Measurements from ENCODE around the gene FAM78B.

FAM78B gene

DNA sequence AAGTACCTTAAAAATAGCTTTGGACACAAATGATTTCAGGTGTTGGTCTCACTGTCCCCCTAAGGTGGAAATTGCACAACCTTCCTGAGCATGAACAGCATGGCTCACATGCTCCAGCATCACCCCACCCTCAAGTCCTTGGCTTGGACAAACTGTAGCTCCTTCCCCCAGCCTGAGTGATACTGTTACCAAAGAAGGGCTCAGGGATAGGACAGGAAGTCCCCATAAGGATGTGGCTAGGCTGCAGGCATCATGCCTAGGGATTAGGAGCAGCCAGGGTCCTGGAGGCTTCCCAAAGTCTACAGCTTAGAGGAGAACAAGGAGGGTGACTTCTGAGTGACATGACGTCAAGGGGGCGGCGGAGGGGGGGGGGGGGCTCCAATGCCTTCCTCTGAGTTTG, 10.1 kb downstream of the FAM78B start:
- Histone ChIP-seq H3K27ac (no peak overlapping the region), H3K9ac (ENCODE audit: insufficient read length) (no peak overlapping the region), H3K9me3 (ENCODE audit: low read depth, low read length) (no peaks in the 10 kb centered on the region), H3K36me3 (ENCODE audit: insufficient read depth, low read length) (no peaks in the 10 kb centered on the region), H3K4me3 (no peak overlapping the region)
- TF ChIP-seq POLR2AphosphoS5 (IDR thresholded peaks at IDR 0.05; ENCODE audit: borderline replicate concordance, low read depth, low read length) (no peak), EZH2 (IDR thresholded peaks at IDR 0.05) (no peak), FOXP2 (optimal IDR thresholded peaks at IDR 0.05; ENCODE audit: control extremely low read depth, extremely low read length, insufficient read depth) (no peak)
- no peak for DNase-seq (ENCODE audit: low read depth, low spot score)

- no peaks in the 10 kb centered on the region for H3K9me3 ChIP-seq (ENCODE audit: low read depth, low read length)
- no peaks in the 10 kb centered on the region for H3K36me3 ChIP-seq (ENCODE audit: insufficient read depth, low read length)
- H3K9ac ChIP-seq (ENCODE audit: insufficient read length): no peak overlapping the region
- no peak overlapping the region for H3K4me3 ChIP-seq
- DNase-seq (ENCODE audit: low read depth, low spot score): no peak
- TF ChIP-seq POLR2AphosphoS5 (IDR thresholded peaks at IDR 0.05; ENCODE audit: borderline replicate concordance, low read depth, low read length) (no peak), FOXP2 (optimal IDR thresholded peaks at IDR 0.05; ENCODE audit: control extremely low read depth, extremely low read length, insufficient read depth) (no peak), EZH2 (IDR thresholded peaks at IDR 0.05) (no peak)
- H3K27ac ChIP-seq: no peak overlapping the region
These were observed 11.7 kb downstream of the FAM78B start for GRCh38 chr1:166155108-166155507.

DNA sequence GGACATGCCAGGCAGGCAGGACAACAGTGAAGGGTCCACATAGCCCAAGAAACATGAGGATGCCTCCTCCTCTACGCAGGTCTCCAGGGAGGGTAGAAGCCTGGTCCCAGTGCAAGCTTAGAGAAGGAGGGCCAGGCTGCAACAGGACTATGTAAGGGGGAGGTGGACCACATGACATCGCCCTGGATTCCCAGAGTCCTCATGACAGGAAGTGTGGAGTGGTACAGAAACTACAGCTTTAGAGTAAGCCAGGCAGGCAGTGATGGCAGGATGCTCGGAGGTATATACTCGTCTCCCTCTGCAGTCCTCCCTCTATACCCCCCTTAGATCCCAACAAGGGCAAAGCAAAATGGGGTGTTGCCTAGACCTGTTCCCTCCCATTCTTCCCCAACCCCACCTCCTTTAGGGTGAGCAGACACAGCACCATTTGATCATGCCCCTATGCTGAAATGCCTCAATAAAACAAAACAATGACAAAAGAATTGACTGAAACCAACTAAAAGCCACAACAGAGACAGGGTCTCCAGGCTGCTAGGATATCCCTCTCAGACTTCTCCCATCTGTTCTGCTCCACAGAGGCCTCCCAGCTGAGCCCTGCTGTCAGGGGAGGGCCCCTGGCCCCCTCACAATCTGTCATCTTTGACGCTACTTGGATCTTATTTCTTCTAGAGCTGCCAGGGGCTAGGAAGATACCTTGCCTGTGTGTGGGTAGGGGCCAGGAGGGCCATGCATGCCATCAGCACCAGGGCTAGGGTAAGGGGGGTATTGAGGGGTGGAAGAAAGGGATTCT, 13.1 kb downstream of the FAM78B start:
- TF ChIP-seq FOXP2 (optimal IDR thresholded peaks at IDR 0.05; ENCODE audit: control extremely low read depth, extremely low read length, insufficient read depth) (no peak), EZH2 (IDR thresholded peaks at IDR 0.05) (no peak), POLR2AphosphoS5 (IDR thresholded peaks at IDR 0.05; ENCODE audit: borderline replicate concordance, low read depth, low read length) (no peak)
- H3K9ac ChIP-seq (ENCODE audit: insufficient read length): no peak overlapping the region

GRCh38 chr1:166152978-166153377, 13.8 kb downstream of the FAM78B start:
- Histone ChIP-seq H3K9me3 (ENCODE audit: low read depth, low read length) (no peaks in the 10 kb centered on the region), H3K27ac (no peak overlapping the region), H3K4me3 (no peak overlapping the region), H3K36me3 (ENCODE audit: insufficient read depth, low read length) (no peaks in the 10 kb centered on the region), H3K9ac (ENCODE audit: insufficient read length) (no peak overlapping the region)
- TF ChIP-seq FOXP2 (optimal IDR thresholded peaks at IDR 0.05; ENCODE audit: control extremely low read depth, extremely low read length, insufficient read depth): no peak
- DNase-seq (ENCODE audit: low read depth, low spot score): no peak

More for the DNA sequence above, 13.1 kb downstream of the FAM78B start:
- Histone ChIP-seq H3K36me3 (ENCODE audit: insufficient read depth, low read length) (no peaks in the 10 kb centered on the region), H3K27ac (no peak overlapping the region), H3K4me3 (no peak overlapping the region), H3K9me3 (ENCODE audit: low read depth, low read length) (no peaks in the 10 kb centered on the region)
- no peak for DNase-seq (ENCODE audit: low read depth, low spot score)

GRCh38 chr1:166151804-166152203, 15.0 kb downstream of the FAM78B start:
- H3K9ac ChIP-seq (ENCODE audit: insufficient read length): no peak overlapping the region
- no peak for TF ChIP-seq POLR2AphosphoS5 (IDR thresholded peaks at IDR 0.05; ENCODE audit: borderline replicate concordance, low read depth, low read length)
- TF ChIP-seq EZH2 (IDR thresholded peaks at IDR 0.05): no peak
- no peak for TF ChIP-seq FOXP2 (optimal IDR thresholded peaks at IDR 0.05; ENCODE audit: control extremely low read depth, extremely low read length, insufficient read depth)
- no peak overlapping the region for H3K4me3 ChIP-seq
- H3K9me3 ChIP-seq (ENCODE audit: low read depth, low read length): no peaks in the 10 kb centered on the region
- no peak for DNase-seq (ENCODE audit: low read depth, low spot score)
- no peaks in the 10 kb centered on the region for H3K36me3 ChIP-seq (ENCODE audit: insufficient read depth, low read length)
- no peak overlapping the region for H3K27ac ChIP-seq

GRCh38 chr1:166145499-166145898, 21.3 kb downstream of the FAM78B start:
- Histone ChIP-seq H3K36me3 (ENCODE audit: insufficient read depth, low read length) (no peaks in the 10 kb centered on the region), H3K9me3 (ENCODE audit: low read depth, low read length) (no peaks in the 10 kb centered on the region), H3K27ac (no peak overlapping the region), H3K9ac (ENCODE audit: insufficient read length) (no peak overlapping the region), H3K4me3 (no peak overlapping the region)
- no peak for DNase-seq (ENCODE audit: low read depth, low spot score)
- no peak for TF ChIP-seq FOXP2 (optimal IDR thresholded peaks at IDR 0.05; ENCODE audit: control extremely low read depth, extremely low read length, insufficient read depth)
- TF ChIP-seq EZH2 (IDR thresholded peaks at IDR 0.05): no peak
- no peak for TF ChIP-seq POLR2AphosphoS5 (IDR thresholded peaks at IDR 0.05; ENCODE audit: borderline replicate concordance, low read depth, low read length)

- DNase-seq (ENCODE audit: low read depth, low spot score): no peak
These were observed 24.8 kb downstream of the FAM78B start for GRCh38 chr1:166141969-166142368.

DNA sequence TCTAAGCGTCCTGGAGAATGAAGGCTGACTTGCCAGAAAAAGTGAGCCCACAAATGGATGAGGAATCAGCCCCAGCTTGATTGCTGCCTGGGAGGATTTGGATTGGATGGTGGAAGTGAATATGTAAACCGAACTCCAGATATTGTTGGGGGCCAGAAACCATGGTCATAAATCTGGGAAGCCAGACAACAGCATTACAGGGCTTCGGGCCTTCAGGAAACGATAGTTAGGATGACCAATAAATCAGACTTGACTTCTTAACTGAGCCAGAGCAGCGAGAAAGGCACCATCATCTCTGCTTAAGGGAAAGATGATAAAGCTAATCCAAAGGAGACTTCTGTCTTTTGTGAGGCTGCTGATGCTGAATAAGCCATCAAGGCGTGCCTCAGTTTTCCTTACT, 26.6 kb downstream of the FAM78B start:
- no peak for DNase-seq (ENCODE audit: low read depth, low spot score)
- Histone ChIP-seq H3K9me3 (ENCODE audit: low read depth, low read length) (no peaks in the 10 kb centered on the region), H3K9ac (ENCODE audit: insufficient read length) (no peak overlapping the region), H3K36me3 (ENCODE audit: insufficient read depth, low read length) (no peaks in the 10 kb centered on the region), H3K4me3 (no peak overlapping the region), H3K27ac (no peak overlapping the region)
- TF ChIP-seq POLR2AphosphoS5 (IDR thresholded peaks at IDR 0.05; ENCODE audit: borderline replicate concordance, low read depth, low read length) (no peak), FOXP2 (optimal IDR thresholded peaks at IDR 0.05; ENCODE audit: control extremely low read depth, extremely low read length, insufficient read depth) (no peak), EZH2 (IDR thresholded peaks at IDR 0.05) (no peak)

More at GRCh38 chr1:166141969-166142368, 24.8 kb downstream of the FAM78B start:
- Histone ChIP-seq H3K9me3 (ENCODE audit: low read depth, low read length) (no peaks in the 10 kb centered on the region), H3K27ac (no peak overlapping the region), H3K9ac (ENCODE audit: insufficient read length) (no peak overlapping the region), H3K4me3 (no peak overlapping the region), H3K36me3 (ENCODE audit: insufficient read depth, low read length) (no peaks in the 10 kb centered on the region)
- TF ChIP-seq POLR2AphosphoS5 (IDR thresholded peaks at IDR 0.05; ENCODE audit: borderline replicate concordance, low read depth, low read length) (no peak), EZH2 (IDR thresholded peaks at IDR 0.05) (no peak), FOXP2 (optimal IDR thresholded peaks at IDR 0.05; ENCODE audit: control extremely low read depth, extremely low read length, insufficient read depth) (no peak)

DNA sequence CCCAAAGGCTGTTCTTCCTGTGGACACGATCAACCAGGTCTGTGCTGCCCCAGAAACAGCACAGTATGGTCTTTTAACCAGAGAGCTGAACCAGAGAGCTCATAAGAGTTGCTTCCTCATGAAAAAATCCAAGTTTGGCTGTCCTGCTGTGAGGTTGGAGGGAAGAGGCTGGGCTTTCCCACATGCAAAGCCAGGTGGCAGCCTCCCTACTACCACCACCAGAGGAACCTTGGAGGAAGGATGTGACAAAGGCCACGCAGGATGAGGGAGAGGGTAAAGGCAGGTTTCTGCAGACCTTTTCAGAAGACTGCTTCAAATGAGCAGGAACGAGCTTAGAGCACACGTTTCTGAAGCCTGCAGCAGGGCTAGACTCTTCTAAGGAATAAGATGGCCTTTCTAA, 27.1 kb downstream of the FAM78B start:
- no peaks in the 10 kb centered on the region for H3K9me3 ChIP-seq (ENCODE audit: low read depth, low read length)
- TF ChIP-seq EZH2 (IDR thresholded peaks at IDR 0.05): no peak
- TF ChIP-seq FOXP2 (optimal IDR thresholded peaks at IDR 0.05; ENCODE audit: control extremely low read depth, extremely low read length, insufficient read depth): no peak
- TF ChIP-seq POLR2AphosphoS5 (IDR thresholded peaks at IDR 0.05; ENCODE audit: borderline replicate concordance, low read depth, low read length): no peak
- no peak overlapping the region for H3K27ac ChIP-seq
- DNase-seq (ENCODE audit: low read depth, low spot score): no peak
- H3K9ac ChIP-seq (ENCODE audit: insufficient read length): no peak overlapping the region
- no peaks in the 10 kb centered on the region for H3K36me3 ChIP-seq (ENCODE audit: insufficient read depth, low read length)
- no peak overlapping the region for H3K4me3 ChIP-seq
